Gastroesophageal sphincter (tissue), 4 donors: ENCODE measurements around the gene FRMD3. TPM values are rescaled to one million over a fixed set of nuclear protein-coding genes. Genes with fewer than 3 reads are reported as not detected.

Experiments
- ATAC-seq: fragments of 150-250 bp; one replicate; pipeline ENCODE4 v1.9.1; 2016; ENCODE audit warnings: mild to moderate bottlenecking, moderate library complexity
- H3K27ac ChIP-seq, 4 donors: fragments of 200-600 bp; sonication (generic) in 3 of 4; 1 replicate in 3 of 4; 2 replicates in 1 of 4; pipeline ENCODE4 v1.5.1; 2016 to 2019
- H3K27me3 ChIP-seq: fragments of 200-600 bp; sonication (generic); one replicate; pipeline ENCODE4 v1.5.1; 2019
- H3K36me3 ChIP-seq, 2 donors: fragments of 200-600 bp; sonication (generic); one replicate each; pipeline ENCODE4 v1.5.1; 2019; ENCODE audit warnings: control low read depth in 1 of 2
- H3K4me1 ChIP-seq, 3 donors: fragments of 200-600 bp; sonication (generic); 1 replicate in 2 of 3; 2 replicates in 1 of 3; pipeline ENCODE4 v1.5.1; 2016 to 2019; ENCODE audit warnings: control low read depth in 2 of 3
- H3K4me3 ChIP-seq, 2 donors: fragments of 200-600 bp; sonication (generic); one replicate each; pipeline ENCODE4 v1.5.1; 2019; ENCODE audit warnings: mild to moderate bottlenecking in 1 of 2, moderate library complexity in 1 of 2
- H3K9me3 ChIP-seq, 3 donors: fragments of 200-600 bp; sonication (generic); one replicate each; pipeline ENCODE4 v1.5.1; 2017 to 2019; ENCODE audit warnings: control low read depth in 2 of 3
- CTCF ChIP-seq, 4 experiments: fragments of 200-600 bp in 2 of 4; fragments of 450-650 bp in 2 of 4; sonication (generic) in 1 of 4; IDR thresholded peaks; one replicate each; pipeline ENCODE4 v1.5.1; 2017 to 2019; ENCODE audit warnings: antibody characterized with exemption in 4 of 4, mild to moderate bottlenecking in 2 of 4, moderate library complexity in 2 of 4
- EP300 ChIP-seq: sonication (generic); formaldehyde crosslinking; IDR thresholded peaks from one replicate; pipeline ENCODE4 v1.6.1; 2017; ENCODE audit warnings: antibody characterized with exemption, mild to moderate bottlenecking
- POLR2A ChIP-seq, 2 donors: fragments of 450-650 bp; IDR thresholded peaks; one replicate each; pipeline ENCODE4 v1.6.1; 2017; ENCODE audit warnings: antibody characterized with exemption in 2 of 2, mild to moderate bottlenecking in 2 of 2, moderate library complexity in 1 of 2
- POLR2AphosphoS5 ChIP-seq: sonication (generic); formaldehyde crosslinking; IDR thresholded peaks from one replicate; pipeline ENCODE4 v1.6.1; 2017; ENCODE audit warnings: antibody characterized with exemption
- WGBS, 2 donors: methylation state at CpG; one replicate each; pipeline ENCODE4 v1.1.5; 2018; ENCODE audit warnings: low coverage in 1 of 2; 5-methylcytosine and 5-hydroxymethylcytosine counted together
- total RNA-seq, 4 donors: library from RNA; depleted of rRNA; stranded (reverse); fragments of >200 nt; gene quantifications; one replicate each; pipeline ENCODE4 v1.1.0, GENCODE V29; 2016

FRMD3 gene
- total RNA-seq, 4 donors from 2014 or later: 6.8 to 15.1 (median 11.3) TPM

- Histone ChIP-seq H3K4me3 (no peak overlapping the region), H3K9me3 (no peaks in the 10 kb centered on the region), H3K36me3 (no peaks in the 10 kb centered on the region), H3K4me1 (peaks cover 0 to 7% (median 0%) of the 10 kb centered on the region in 3 donors), H3K27me3 (no peaks in the 10 kb centered on the region), H3K27ac (no peak overlapping the region)
- 81 to 100% methylated on average over 1 of the region's 1 CpG for whole genome bisulfite sequencing, 2 donors
- ATAC-seq: no peak
- TF ChIP-seq POLR2A (IDR thresholded peaks at IDR 0.05) (no peak), POLR2AphosphoS5 (no peak), EP300 (no peak), CTCF (IDR thresholded peaks at IDR 0.05) (no peak)
These were observed 119.9 kb downstream of the FRMD3 start for GRCh38 chr9:83418283-83418682.

GRCh38 chr9:83413367-83413766 is 124.8 kb downstream of the FRMD3 start:
- WGBS, 2 donors: 84 to 94% methylated on average over 3 of the region's 4 CpGs
- H3K9me3 ChIP-seq: peaks cover 0 to 6% (median 0%) of the 10 kb centered on the region in 3 donors
- no peaks in the 10 kb centered on the region for H3K4me1 ChIP-seq
- ATAC-seq: no peak
- no peaks in the 10 kb centered on the region for H3K36me3 ChIP-seq
- H3K27ac ChIP-seq: no peak overlapping the region
- H3K4me3 ChIP-seq: no peak overlapping the region
- TF ChIP-seq CTCF (IDR thresholded peaks at IDR 0.05) (no peak), POLR2AphosphoS5 (no peak), POLR2A (IDR thresholded peaks at IDR 0.05) (no peak), EP300 (no peak)
- no peaks in the 10 kb centered on the region for H3K27me3 ChIP-seq

- Histone ChIP-seq H3K27ac (no peak overlapping the region), H3K36me3 (no peaks in the 10 kb centered on the region), H3K9me3 (peaks cover 0 to 14% (median 0%) of the 10 kb centered on the region in 3 donors), H3K4me3 (no peak overlapping the region), H3K27me3 (no peaks in the 10 kb centered on the region), H3K4me1 (no peaks in the 10 kb centered on the region)
- TF ChIP-seq CTCF (IDR thresholded peaks at IDR 0.05) (no peak), POLR2AphosphoS5 (no peak), POLR2A (IDR thresholded peaks at IDR 0.05) (no peak), EP300 (no peak)
- no peak for ATAC-seq
- WGBS, 2 donors: 87 to 99% methylated on average over 3 to 5 of the region's 5 CpGs
These were observed 127.5 kb downstream of the FRMD3 start for GRCh38 chr9:83410701-83411100.

GRCh38 chr9:83406921-83407320 is 131.3 kb downstream of the FRMD3 start:
- ATAC-seq: no peak
- WGBS, 2 donors: 77 to 80% methylated on average over 3 of the region's 3 CpGs
- Histone ChIP-seq H3K27ac (no peak overlapping the region), H3K4me3 (no peak overlapping the region), H3K27me3 (no peaks in the 10 kb centered on the region), H3K4me1 (peaks cover 0 to 16% (median 4%) of the 10 kb centered on the region in 3 donors), H3K36me3 (no peaks in the 10 kb centered on the region), H3K9me3 (peaks cover 0 to 14% (median 0%) of the 10 kb centered on the region in 3 donors)
- no peak for TF ChIP-seq POLR2A (IDR thresholded peaks at IDR 0.05)
- no peak for TF ChIP-seq EP300
- no peak for TF ChIP-seq CTCF (IDR thresholded peaks at IDR 0.05)
- TF ChIP-seq POLR2AphosphoS5: no peak

GRCh38 chr9:83405759-83406158 is 132.4 kb downstream of the FRMD3 start:
- H3K27ac ChIP-seq: no peak overlapping the region
- ATAC-seq: no peak
- WGBS, 2 donors: 36 to 38% methylated on average over 4 of the region's 4 CpGs

More at GRCh38 chr9:83405759-83406158, 132.4 kb downstream of the FRMD3 start:
- H3K4me1 ChIP-seq: peaks cover 0 to 16% (median 4%) of the 10 kb centered on the region in 3 donors
- H3K9me3 ChIP-seq: peaks cover 0 to 14% (median 0%) of the 10 kb centered on the region in 3 donors
- H3K27me3 ChIP-seq: no peaks in the 10 kb centered on the region
- no peaks in the 10 kb centered on the region for H3K36me3 ChIP-seq
- H3K4me3 ChIP-seq: no peak overlapping the region
- TF ChIP-seq EP300: no peak
- no peak for TF ChIP-seq CTCF (IDR thresholded peaks at IDR 0.05)
- no peak for TF ChIP-seq POLR2AphosphoS5
- TF ChIP-seq POLR2A (IDR thresholded peaks at IDR 0.05): no peak
